GM19455 (cell line): ENCODE results near the gene RHOB.

ENCODE experiments used
- ATAC-seq: cut with Tn5 transposase; IDR thresholded peaks from one replicate; pipeline ENCODE4 v1.9.1; 2021; ENCODE audit not compliant: unreplicated experiment

RHOB gene

DNA sequence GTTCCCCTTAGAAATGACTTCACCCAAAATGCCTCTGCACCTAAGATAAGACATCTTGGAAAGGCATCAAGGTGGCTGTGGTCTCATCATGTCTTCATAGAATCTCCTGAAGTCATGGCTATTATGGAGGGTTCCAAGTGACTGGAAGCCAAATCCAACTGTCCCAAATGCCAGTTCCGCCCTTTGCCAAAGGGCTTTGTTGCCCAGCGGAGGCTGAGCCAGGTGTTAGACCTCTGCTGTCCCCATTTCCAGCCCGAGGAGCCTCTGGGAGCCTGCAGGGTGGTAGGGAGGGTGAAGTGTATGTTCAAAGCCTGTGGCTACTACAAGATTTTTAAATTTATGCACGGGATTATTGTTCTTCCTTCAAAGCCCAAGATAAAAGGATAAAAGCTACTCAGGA lies 25.7 kb downstream of the RHOB start:
- no peak for ATAC-seq

- no peak for ATAC-seq
Observed at GRCh38 chr2:20473128-20473527, 26.3 kb downstream of the RHOB start.

DNA sequence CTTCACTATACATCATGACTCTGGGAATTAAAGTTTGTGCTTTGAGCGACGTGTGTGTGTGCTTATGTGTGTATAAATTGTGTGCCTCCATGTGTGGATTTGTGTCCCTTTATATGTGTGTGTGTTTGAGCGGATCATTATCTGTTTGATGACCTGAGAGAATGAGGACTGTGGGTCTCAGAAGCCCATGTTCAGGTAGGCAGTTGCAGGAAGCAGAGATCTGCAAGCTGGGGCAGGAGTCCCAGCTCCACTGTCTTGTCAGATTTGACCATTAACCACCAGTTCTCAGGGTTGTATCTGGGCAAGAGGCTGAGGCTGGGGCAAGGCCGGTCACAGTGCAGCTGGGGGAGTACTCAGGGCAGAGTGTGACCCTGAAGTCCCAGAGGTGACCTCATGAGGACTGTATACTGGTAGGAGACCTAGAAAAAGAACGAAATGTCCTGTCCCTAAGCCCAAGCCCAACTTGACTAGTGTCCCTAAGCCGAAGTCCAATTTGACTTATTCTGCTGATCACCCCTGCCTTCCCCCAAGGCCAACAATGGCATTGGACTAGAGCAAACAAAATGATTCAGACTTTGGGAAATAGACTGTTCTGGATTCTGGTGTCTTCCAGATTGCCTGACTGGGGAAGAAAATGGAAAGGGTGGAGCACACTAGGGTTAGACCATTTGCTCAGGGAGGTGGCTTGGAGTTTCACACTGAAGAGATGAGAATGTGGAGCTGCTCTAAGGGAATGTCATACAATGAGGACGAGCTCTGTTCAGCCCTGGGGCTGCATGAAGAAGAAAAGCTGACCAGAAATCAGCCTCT lies 28.1 kb downstream of the RHOB start:
- no peak for ATAC-seq

DNA sequence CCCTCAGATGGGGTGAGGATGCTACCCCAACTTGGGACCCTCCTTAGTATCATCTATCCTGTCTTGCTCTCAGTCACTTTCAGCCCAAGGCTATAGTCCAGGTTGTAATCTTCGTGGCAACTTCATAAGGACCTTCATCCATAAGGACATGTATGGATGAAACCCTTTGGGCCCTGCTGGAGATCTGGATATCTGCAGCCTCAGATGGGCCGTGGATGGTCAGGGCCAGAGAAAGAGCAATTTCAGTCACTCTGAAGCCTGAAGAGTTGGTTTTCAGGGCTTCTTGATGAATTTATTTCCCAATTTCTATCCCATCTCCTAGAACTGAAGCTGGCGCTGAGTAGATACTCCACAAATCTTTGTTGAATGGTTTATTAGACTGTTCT lies 28.7 kb downstream of the RHOB start:
- ATAC-seq, result no peak

DNA sequence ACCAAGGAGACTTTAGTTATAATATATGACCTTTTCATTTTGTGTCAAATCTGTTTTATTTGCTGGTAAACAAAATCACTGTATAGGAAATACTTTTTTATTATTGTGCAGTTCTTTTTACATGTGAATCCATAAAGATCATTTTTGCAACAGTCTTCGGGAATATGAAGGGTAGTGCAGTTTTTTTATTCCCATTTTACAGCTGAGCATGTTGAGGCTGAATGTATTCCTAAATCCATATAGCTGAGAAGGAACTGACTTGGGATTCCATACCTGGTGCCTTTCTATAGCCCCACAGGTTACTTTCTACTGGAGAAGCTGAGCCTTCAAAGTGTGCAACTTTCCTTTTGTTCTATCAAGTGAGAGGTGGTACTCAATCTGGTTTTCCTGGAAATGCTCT lies 29.6 kb downstream of the RHOB start:
- no peak for ATAC-seq

GRCh38 chr2:20476950-20477349 lies 30.1 kb downstream of the RHOB start:
- no peak for ATAC-seq

- no peak for ATAC-seq
Observed at GRCh38 chr2:20478961-20479360, 32.1 kb downstream of the RHOB start.

- ATAC-seq, result no peak
Observed at GRCh38 chr2:20479835-20480234, 33.0 kb downstream of the RHOB start.

DNA sequence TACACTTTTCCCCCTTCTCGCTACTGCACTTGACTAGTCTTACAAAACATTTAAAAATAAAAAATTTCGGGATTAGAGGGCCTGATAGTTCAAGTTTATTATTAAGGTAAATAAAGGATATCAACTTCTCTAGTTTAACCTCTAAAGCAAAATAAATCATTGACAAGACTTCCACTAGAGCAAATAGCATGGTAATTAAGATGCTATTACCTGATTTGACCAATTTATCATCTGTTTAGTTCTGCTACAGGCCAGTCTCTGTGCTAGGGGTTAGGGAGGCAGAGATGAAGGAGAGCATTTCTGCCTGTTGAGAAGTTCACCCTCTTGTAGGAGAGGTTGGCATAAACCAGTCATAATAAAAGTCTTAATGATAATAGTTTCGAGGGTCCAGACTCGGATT lies 34.0 kb downstream of the RHOB start:
- no peak for ATAC-seq

- ATAC-seq, result no peak
Observed at GRCh38 chr2:20481798-20482405, 35.0 kb downstream of the RHOB start.

- no peak for ATAC-seq
Observed at GRCh38 chr2:20482725-20483124, 35.9 kb downstream of the RHOB start.

- ATAC-seq, result no peak
Observed at GRCh38 chr2:20483194-20483895, 36.5 kb downstream of the RHOB start.

DNA sequence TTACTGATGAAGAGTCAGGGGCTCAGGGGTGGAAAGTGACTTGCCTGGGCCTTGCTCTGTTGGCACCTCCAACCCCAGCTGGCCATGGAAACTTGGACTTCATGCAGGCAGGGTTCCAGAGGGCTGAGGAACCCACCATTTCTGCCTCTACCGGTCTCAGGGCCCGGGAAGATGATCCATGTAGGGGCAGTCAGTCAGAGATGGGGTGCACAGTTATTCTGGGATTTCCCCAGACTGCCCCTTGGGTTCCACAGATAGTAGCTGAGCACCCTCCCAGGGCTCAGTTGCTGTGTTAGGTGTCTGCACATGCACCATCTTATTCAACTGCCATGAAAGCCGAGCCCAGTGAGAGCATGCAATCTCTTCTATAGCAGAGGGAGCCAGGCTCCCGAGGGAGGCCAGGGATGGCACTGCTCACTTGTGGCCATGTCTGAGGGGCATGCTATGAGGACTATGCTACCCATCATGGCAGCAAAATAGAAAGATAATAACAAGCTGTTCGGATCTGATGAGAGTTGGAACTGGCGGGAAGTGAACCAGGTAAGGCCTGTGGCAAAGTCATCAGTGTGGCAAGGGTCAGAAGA lies 37.3 kb downstream of the RHOB start:
- no peak for ATAC-seq

GRCh38 chr2:20484810-20485611 lies 38.1 kb downstream of the RHOB start:
- no peak for ATAC-seq

DNA sequence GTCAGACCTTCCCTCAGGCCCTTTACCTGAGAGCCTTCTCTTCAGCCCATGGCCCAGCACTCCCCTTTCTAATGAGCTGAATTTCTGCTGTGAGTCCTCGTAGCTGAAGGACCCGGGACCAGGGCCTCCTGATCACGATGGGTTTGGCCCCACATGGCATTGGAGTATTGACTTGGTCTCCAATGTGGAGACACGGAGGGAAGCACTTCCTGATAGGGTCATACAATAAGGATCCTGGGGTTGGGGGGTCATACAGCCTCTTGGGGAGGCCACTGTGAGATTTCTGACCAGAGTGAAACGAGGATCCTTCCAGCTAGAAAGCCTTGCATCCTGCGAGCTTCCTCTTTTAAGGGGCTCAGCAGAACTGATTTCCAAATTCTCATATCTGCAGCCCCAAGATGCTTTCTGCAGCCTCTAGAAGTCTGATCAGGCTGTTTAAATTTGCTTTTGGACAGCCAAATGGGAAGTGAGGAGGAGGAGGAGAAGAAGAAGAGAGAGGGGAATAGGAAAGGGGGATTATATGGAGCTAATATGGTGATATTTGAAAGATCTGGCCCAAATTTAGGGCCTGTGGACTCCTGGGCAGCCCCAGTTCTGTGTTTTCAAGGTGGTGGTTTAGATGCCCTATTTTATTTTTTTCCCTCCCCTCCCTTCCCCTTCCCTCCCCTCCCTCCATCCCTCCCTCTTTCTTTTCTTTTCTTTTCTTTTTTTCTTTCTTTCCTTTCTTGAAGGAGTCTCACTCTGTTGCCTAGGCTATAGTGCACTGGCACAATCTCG lies 38.9 kb downstream of the RHOB start:
- ATAC-seq, result no peak

DNA sequence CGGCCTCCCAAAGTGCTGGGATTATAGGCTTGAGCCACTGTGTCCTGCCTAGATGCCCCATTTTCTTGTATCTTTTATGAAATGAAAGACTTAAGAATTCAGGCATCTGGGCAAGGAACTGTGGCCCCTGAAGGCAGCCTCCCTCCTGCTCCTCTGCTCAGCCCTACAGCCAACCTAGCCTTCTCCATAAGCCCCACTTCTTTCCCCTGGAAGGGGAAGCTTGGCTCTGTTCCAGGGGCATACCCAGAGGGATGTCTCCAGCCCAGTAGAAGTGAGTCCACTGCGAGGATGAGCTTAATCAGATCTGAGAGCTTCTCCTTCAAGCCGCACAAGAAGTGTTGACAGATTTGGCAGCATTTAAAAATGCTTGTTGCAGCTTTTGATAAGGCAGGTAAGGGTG lies 39.7 kb downstream of the RHOB start:
- no peak for ATAC-seq

DNA sequence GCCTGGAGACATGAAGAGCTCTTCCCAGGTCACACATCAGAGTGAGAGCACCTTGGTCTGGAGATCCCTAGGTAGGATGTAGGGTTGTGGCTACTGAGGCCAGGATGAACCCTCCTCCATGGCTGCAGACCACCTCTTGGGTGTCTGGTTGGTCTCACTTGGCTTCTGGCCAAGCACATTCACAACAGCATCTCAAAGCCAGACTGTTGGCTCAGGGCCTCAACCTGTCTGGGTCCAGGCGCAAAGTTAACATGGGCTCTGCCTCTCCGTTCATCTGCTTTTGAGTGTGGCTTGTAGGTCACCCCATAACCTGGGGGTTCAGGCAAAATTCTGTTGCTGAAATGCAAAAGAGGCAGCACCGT lies 40.1 kb downstream of the RHOB start:
- ATAC-seq, result no peak

GRCh38 chr2:20487392-20488174 lies 40.7 kb downstream of the RHOB start:
- ATAC-seq, result no peak

DNA sequence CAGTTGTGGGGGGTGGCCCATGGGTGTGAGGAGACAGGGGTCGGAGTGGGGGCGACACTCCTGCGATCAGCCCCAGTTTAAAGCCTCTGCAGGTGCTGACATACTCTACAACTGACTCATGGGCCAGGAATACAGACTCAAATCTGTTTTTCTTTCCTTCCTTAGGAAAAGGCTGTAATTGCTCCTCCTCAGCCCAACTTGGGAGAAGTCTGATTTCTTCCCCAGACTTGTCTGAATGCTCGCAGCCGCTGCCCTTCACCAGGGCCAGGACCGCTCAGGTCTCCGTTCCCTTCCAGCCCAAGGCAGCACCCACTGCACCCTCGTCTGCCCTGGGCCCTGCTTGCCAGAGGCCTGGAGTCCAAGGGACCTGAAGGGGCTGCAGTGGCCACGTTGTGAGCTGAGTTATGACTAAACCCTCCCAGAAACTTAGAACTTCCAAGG lies 41.3 kb downstream of the RHOB start:
- ATAC-seq, result no peak
